Stimulated activated CD4-positive, alpha-beta T cell treated with anti-CD3 and anti-CD28 coated beads, Interleukin-15, amount 100 ng/mL, for 24 hours (primary cell): Measurements from ENCODE around the gene ACTRT2.

Experiments used
- DNase-seq: peaks from one replicate; pipeline ENCODE4 v3.0.0-alpha.2; 2020

The ACTRT2 gene

DNA sequence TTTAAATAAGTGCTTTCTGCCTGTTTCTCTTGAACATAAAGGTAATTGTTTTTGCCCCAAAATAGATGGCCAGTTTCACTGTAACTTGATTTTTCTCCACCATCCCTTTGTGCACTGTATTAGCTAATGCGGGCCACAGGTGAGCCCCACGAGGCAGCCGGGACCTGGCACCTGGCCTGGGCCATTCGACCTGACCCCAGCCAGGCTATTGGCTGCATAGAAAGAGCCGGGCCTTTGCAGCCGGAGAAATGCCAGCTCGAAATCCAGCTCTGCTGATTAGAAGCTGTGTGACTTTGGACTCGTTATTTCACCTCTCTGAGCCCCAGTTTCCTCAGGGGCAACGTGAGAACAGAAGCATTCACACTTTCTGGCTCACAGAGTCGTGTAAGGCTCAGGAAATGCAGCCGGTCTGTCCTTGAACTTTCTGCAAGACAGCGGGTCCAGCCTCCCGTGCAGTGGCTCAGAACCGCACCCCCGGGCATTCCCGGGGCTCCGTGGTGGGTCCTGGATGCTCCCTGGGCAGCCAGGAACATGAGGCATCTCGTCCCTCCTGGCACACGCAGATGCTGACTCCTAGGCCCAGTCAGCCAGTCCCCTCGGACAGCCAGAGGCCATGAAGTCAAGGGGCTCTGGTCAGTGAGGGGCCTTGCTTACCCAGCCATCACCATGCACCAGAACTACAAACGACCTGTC, 37.4 kb upstream of the ACTRT2 start:
- DNase-seq = no peak

DNA sequence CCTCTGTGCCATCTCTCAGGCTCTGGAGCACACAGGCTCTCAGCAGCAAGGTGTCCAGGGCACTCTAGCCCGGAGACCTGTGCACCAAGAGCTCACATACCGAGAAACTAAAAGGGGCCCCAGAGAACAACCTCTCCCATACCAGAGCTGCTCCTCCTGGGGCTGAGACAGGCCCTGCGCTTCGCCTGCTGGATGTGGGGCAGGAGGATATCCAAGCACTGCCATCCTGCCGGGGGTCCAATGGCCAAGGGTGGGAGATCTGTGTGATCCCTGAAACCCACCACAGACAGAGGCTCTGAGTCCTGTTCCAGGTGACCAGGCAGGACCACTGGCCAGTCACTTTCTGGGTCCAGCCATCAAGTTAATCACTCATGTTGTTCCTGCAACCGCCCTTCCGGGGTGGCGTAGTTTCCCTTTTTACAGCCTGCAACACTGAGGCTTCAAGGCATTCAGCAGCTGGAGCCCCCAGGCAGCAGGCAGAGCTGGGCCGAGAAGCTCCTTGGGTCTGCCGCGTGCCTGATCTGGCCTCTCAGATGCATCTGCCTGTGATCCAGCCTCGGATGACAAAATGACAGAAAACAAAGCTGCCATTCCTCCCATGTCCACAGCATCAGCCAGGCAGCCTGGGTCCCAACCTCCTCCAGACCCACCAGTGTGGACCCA, 36.7 kb upstream of the ACTRT2 start:
- no peak for DNase-seq

DNA sequence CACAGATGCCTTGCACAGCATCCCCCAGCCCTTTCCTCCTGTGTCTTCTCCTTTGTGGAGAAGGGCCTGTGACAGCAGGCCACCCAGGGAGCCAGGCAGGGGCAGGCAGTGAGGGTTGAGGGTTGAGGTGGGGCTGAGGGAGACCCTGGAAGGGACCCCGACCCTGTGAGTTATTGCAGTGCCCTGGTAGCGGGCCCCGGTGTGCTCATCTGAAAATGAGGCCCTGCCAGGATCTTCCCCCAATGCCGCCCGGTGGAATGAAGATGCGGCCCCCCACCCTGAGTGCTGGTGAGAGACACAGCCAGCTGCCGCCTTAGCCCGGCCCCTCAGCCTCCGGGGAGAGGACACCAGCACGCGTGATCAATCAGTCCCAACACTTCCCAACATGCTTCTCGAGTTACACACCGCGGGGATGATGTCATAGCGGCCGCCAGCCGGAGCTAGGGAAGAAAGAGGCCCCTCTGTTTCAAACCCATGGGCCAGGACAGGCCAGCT, 36.2 kb upstream of the ACTRT2 start:
- no peak for DNase-seq

DNA sequence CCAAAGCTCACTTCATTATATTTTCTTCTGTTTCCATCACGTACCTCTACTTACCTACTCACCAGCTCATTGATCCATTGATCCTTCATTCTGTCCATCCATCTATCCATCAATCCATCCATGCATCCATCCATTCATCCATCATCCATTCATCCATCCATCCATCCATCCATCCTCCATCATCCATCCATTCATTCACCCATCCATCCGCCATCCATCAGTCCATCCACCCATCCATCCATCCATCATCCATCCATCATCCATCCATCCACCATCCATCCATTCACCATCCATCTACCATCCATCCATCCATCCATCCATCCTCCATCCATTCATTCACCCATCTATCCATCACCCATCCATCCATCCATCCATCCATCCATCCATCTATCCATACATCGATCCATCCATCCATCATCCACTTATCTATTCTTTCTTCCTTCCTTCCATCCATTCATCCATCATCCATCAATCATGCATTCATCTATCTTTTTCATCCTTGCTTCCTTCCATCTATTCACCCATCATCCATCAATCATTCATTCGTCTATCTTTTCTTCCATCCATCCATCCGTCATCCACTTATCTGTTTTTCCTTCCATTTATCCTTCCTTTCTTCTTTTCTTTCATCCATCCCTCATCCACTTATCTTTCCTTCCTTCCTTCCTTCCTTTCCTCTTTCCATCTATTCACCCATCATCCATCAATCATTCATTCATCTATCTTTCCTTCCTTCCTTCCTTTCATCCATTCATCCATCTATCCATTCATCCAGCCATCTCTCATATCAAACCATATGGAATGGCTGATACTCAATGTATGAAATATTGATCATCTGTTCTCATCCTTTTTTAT, 35.3 kb upstream of the ACTRT2 start:
- no peak for DNase-seq

DNA sequence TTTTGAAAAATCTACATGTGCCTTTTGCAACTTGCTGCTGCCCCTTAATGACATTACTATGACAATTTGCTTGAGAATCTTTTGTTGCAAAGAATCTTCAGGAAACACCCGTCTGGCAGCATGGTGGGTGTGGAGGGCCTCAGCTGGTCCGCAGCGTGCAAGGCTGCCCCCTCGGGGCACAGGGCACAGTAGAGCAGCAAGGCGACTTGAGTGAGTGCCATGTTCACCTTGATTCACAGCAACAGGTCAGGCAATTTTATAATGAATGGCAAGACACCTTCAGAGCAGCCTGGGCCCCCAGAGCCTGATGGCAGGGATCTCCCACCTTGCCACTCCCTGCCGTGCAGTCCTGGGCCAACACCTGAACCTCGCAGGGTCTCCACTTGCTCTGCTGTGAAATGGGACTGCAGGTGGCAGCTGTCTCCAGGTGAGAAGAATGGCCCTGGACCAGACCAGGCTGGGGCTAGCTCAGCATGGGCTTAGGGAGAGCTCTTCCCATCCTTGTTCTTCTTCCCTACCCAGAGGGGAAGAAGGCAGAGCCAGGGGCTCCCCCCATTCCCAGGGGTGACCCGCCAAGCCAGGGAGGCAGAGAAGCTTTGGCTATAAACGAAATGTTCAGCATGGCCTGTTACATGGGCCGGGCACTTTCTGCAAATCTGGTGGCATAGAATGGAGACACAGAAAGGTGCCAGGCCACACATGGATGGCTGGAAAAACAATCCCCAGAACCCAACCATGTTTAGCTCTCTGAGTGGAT, 34.5 kb upstream of the ACTRT2 start:
- DNase-seq = no peak

DNA sequence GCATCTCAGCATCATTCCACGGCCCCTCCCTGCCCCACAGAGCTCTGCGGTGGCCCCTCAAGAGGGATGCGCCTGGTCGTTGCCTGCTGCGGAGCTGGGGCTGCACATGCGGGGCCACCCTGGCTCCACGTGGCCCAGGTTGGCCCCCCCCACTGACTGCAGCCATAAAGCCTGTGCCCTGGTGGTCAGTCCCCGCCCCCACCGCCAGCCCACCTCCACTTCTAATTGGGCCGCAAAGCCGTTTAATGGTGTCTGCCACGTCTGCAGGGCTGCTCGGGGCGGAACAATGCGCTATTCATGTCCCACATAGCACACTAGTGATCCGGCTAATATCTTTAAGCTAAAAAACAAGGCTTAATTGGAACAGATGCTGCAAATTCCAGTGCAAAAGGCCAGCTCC, 33.5 kb upstream of the ACTRT2 start:
- DNase-seq = no peak

DNA sequence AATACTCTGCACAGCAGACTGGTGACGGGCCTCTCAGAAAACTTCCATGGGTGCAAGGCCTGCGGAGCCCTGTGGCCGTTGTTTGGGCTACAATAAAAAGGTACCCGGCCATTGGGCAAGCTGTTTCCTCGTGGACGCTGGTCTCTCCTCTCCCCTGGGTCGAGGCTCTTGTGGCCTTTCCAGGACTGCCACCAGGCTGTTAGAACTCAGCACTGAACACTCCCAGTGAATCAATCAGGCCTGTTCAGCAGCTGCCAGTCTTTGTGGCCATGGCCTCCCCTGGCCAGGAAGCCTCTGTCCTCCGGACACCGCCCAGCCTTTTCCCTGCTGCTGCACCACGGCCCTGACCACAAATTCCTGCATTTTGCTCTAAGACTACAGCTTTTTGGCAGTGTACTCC, 33.0 kb upstream of the ACTRT2 start:
- DNase-seq = no peak

DNA sequence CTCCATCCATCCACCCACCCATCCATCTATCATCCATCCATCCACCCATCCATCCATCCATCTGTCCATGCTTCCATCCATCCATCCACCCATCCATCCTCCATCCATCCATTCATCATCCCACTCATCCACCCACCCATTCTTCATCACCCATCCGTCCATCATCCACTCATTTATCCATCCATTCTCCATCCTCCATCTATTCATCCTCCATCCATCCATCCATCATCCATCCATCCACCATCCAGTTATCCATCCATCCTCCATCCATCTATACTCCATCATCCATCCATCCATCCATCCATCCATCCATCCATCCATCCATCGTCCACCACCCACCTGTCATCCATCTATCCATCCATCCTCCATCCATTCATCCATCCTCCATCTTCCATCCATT, 32.1 kb upstream of the ACTRT2 start:
- DNase-seq = no peak

DNA sequence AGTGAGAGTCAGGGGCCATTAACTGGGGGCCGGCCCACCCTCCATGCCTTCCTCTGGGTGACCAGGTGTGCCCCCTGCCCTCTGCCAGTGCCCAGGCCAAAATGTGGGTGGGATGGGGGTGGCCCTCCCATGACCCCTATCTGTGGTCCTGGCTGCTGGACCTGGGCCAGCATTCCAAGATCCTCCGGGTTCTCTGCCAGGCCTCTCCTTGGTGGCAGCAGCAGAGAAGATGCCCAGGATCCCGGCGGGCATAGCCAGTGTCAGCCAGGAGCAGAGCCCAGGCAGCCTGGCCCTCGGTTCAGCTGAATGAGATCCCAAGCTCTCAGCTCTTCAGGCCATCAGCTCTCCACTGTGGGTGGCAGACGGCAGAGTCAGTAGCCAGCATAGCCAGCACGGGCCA, 31.3 kb upstream of the ACTRT2 start:
- no peak for DNase-seq

DNA sequence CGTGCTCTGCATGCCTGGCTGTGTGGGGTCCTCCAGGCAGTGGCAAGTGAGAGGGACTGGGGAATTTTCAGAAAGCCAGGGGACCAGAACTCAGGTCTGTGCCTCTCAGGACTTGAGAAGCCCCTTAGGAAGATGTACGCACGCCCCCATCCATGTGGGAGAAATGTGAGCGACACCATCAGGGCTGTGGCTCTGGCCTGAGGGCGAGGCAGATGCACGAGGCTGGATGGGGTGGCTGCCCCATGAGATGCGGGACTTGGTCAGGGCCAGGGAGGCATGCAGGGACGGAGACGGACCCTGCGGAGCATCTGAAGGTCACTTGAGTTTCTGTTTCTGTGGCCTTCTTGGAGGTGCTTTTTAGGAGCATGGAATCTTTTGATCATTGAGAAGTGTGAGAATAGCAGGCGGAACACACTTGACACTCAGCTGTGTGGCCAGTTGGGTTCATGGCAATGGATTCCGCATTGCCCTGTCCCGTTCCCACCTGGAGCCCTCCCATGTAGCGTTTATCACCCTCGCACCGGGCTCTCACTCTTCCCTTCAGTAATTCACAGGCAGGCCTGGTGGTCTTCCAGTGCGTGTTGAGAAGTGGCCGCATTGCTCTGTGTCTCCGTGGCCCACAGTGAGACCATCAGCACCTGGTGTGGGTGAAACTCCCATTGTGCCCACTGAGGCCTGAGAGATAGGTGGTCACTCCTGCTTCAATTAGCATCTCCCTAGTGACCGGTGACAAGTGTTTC, 30.7 kb upstream of the ACTRT2 start:
- no peak for DNase-seq

DNA sequence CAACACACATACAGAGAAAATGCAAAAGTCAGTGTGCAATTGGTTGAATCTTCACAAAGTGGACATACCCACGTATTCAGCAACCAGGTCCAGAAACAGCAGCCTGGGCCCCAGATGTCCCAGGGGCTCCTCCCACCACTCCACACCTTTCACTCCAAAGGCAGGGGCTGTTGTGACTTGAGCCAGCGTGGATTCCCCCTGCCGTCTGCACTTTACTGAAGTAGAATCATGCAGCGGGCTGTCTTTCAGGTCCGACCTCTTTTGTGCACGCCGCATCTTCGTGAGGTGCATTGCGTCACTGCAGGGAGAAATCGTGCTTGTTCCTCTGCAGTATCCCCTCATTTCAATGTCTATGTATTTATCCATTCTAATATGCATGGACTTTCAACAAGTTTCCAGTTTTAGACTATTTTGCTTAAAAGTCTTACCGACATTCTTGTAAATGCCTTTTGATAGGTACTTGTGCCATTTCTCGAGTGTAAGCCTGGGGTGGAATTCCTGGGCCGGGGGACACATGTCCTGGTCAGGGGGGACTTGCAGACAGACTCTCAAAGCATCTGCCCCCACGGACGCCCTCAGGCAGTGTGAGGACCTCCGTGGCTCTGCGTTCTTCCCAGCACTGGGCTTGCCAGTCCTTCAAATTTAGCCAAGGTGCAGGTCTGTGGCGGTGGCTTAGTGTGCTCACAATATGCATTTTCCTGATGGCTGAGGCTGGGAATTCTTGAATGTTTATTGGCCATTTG, 29.3 kb upstream of the ACTRT2 start:
- DNase-seq = no peak

DNA sequence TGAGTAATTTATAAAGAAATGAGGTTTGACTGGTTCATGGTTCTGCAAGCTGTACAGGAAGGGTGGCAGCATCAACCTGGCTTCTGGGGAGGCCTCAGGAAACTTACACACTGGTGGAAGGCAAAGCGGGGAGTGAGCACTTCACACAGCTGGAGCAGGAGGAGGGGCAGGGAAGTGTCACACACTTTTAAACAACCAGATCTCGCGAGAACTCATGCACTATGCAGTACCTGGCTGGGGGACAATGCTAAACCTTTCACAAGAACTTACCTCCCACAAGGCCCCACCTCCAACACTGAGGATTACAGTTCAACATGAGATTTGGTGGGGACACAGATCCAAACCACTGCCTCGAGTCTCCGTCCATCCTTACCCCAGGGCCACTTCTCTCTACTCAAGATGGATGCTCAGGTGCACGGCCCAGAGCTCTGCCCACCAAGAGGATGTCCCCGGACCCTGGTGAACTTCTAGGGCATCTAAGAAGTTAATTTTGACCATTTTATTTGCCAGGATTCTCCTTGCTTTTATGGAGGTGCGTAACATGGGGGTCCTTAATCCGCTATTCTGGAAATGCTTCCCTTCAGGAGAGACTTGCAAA, 22.7 kb upstream of the ACTRT2 start:
- no peak for DNase-seq

DNA sequence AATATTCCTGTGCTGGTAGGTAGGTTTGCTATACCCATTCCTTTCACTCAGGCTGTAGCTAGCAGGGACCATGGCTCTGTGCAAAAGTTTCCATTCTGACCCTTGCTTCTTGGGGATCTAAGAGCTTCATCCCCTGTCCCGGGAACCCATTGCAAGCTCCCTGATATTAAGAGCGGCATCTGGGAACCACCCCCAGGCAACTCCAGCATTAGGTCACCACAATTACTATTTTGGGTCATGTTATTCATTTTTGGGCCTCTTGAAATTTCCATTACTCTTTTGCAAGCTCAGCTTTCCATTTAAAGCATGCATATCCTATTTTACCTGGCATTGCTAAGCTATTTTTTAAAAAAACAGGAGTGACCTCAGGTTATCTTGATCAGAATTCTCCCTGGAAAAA, 22.1 kb upstream of the ACTRT2 start:
- no peak for DNase-seq

DNA sequence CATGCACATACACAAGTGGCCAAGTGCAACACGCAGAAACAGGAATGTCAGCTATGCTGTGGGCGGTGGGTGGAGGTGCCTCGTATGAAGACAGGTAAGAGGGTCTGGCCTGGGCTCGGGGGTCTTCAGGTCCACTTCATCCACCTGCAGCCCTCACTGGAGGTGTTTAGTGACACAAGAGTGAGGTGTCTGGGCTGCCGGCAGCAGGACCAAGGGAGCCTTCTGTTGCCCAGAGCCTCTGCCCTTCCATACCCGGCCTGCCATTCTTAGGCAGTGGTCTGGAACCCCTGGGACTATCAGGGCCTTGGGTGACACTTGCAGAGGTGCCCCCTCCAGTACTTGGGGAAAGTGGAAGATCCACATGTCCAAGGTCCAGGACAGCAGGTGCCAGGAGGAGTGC, 21.7 kb upstream of the ACTRT2 start:
- no peak for DNase-seq

DNA sequence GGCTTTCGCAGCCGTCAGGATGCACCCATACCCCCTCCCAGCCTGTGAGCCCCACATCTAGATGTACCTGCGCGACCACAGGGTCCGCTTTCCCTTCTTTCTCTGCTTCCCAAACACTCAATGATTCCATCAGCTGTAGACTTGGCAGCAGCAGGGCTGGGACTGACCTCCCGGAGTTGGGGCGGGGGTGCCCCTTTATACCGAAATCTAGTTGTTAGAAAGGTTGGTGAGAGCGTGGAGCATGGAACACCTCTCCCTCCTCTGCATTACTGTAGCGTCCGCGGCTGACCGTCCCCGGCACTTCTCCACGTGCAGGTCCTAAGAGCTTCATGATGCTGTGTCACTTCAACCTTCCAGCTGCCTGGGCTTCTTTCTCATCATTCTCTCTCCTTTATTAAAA, 21.1 kb upstream of the ACTRT2 start:
- no peak for DNase-seq

DNA sequence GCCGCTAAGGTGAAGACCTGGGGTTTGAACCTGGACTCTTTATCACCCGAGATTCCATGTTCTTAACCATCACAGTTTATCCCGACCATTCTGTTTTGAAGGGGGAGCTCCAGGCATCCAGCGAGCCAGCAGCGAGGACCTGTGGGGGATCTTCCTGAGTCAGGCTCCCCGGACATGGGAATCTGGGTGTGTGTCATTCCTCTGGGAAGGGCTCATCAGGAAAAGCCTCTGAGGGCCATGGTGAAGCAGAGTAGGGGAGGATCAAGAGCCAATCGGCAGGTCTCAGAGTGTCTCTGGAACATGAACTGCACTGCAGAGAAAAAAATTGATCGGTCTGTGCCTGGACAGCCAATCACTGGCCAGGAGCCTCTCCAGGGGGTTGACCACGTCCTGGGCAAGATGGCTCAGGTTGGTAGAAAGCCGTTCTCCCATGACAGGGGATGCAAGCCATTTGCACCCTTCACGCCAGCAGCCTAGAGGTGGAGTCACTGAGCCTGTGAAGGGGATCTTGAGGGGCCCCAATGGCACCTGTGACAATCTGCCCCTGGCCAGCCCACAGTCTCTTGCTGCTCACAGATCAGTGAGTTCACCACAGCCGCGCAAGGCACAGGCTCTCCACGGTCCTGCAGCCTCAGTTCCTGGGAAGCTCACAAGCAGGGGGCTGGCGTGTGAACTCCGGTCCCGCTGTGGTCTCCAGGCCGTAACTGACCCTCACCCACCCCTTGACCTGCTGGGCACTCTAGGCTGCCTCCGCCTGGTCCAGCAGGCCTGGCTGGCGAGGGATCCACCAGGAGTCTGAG, 20.4 kb upstream of the ACTRT2 start:
- no peak for DNase-seq

DNA sequence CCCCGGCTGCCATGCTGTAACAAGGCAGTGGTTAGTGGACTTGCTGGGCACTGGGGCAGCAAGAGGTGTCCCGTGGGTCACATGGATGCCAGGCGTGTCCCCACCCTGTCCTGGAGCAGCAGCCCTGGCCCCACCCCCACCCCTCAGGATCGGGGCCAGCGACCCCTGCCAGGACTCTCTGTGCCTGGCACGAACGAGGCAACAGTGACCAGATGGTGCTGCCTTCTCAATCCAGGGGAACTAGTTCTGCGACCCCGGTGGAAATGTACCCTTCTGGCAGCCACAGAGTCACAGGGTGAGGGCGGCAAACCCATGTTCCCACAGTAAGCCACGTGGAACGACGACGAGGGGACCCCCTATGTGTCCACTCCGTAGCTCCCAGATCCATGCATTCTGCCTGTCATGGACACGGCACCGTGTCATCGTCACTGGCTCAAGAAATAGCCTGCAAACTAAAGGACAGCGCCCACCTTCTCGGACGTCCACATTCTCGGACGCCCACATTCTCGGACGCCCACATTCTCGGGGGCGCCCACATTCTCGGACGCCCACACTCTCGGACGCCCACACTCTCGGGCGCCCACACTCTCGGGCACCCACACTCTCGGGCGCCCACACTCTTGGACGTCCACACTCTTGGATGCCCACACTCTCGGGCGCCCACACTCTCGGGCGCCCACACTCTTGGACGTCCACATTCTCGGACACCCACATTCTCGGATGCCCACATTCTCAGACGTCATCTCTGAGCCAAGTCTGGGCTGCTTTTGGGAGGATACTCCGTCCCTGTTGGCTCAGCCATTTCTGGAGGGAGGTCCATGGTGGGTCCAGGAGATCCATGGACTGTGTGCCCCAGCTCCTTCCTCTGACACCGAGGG, 19.6 kb upstream of the ACTRT2 start:
- DNase-seq = no peak

DNA sequence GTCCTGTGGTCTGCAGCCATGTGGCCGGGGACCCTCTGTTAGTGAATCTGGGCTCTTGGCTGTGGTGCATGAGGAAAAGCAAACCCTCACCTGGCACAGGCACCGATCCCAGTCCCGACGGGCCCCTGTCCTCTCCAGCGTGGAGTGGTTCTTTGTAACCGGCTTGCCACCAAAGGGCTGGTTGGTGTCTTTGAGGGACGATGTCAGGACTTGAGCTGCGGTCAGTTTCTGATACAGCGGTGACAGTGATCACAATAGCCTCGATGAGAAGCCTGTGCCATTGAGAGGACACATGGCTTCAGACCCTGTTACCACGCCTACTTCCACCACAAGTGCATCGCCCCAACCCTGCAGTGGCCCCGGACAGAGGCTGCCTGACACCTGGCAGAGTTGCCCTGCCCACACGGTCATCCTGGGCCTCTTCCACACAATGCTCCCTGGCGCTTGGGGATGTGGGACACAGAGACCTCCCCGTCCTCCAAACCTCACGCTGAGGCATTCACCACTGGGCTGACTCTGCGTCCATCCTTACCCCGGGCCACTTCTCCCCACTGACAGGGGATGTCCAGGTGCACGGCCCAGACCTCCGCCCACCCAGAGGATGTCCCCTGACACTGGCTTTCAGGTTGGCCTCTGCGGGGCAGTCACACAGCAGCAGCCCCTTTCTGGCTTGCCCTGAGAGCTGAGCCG, 18.8 kb upstream of the ACTRT2 start:
- DNase-seq = no peak
